Left lobe of liver (tissue), 2 donors: ENCODE measurements around the gene TRIM71. TPM values are rescaled to one million over a fixed set of nuclear protein-coding genes. Genes with fewer than 3 reads are reported as not detected.

Experiments
- ATAC-seq: fragments of 200-7000 bp; cut with Tn5 transposase; one replicate; pipeline ENCODE4 v1.9.1; 2020; ENCODE audit warnings: mild to moderate bottlenecking, moderate library complexity
- DNase-seq: peaks from one replicate; pipeline ENCODE4 v3.0.0-alpha.2; 2020; ENCODE audit warnings: low spot score
- total RNA-seq: library from RNA; stranded (reverse); gene quantifications from one replicate; pipeline ENCODE4 v1.2.1, GENCODE V29; 2021
- donor health status: DM: no; HTN: no; CAD: no; lungs with moderate emphysema.
- donor health status: DM: no; HTN: yes; CAD: no.

TRIM71 gene
- total RNA-seq, 1 donor from 2014 or later: 0.25 TPM

- no peak for DNase-seq
- no peak for ATAC-seq
These were observed 45.2 kb downstream of the TRIM71 start for GRCh38 chr3:32862936-32863487.

DNA sequence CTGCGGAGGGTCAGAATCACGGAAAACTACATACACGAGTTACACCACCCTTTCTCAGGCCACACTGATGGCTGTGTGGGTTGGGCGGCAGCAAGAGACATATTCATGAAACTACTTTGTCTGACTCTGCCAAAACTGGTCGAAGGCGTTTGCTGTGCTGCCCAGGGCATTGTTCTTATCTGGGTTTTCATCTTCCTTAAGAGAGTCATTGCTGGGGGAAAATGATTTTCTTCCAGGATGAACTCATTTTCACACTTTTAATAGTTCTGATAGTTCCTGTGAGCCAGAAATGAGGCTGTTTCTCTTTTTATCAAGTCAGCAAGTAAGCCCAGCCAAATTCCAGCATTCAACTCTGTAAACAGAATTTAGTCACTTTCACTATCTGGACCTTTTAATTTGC is 47.6 kb downstream of the TRIM71 start:
- no peak for DNase-seq
- no peak for ATAC-seq

- ATAC-seq: no peak
- no peak for DNase-seq
These were observed 48.7 kb downstream of the TRIM71 start for GRCh38 chr3:32866533-32866932.

GRCh38 chr3:32867954-32868353 is 50.2 kb downstream of the TRIM71 start:
- no peak for DNase-seq
- no peak for ATAC-seq

- no peak for ATAC-seq
- no peak for DNase-seq
These were observed 51.1 kb downstream of the TRIM71 start for GRCh38 chr3:32868719-32869512.

DNA sequence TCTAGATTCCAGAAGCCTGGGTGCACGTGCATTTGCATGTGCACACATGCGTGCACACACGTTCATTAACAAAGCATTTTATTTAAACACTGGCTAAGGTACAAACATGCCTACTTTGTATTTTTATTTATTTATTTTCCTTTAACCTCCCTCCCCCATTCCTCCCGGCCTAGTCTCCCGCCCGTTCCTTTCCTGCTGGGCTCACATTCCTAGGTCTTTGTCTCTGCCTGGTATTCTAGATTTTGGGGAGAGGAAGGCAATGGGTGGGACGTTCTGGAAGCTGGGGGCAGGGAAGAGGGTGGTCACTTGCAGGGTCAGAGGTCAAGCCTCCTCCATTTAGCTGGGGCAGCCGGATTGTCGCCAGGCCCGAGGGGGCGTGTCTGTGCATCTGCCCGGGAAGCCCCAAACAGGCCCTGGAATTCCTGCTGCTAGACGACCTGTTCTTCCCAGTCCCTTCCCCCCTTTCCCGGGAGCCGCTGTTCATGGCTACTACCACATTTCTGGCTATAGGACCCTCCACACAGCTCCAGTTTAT is 51.8 kb downstream of the TRIM71 start:
- no peak for ATAC-seq
- no peak for DNase-seq

DNA sequence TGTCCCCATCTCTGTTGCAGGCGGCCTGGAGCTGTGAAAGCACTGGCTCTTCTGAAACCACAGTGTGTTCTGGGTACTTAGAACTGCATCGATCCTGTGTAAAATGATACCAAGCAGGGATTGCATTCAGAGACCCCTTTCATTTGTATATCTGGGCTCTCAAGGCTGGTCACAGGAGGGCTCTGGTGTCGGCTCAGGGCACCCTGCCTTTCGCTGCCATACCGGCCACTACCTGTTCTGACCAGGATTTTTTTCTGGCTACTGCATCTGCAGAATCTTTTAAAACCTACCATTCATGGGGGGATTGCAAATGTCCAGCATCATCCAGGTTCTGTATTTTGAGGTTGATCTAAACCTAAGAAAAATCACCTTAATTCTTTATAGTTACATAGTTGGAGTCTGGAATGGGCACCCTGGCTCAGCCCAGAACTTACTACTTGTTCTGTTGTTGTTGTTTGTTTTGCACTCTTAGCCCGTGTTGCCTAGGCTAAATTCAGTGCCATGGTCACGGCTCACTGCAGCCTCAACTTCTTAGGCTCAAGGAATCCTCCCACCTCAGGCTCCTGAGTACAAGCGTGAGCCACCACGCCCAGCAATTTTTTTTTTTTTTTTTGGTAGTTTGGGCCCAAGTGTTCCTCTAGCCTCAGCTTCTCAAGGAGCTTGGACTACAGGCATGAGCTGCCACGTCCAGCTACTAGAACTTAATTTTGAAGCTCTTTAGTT is 52.7 kb downstream of the TRIM71 start:
- ATAC-seq (no peak), DNase-seq (no peak)

- DNase-seq (no peak), ATAC-seq (no peak)
These were observed 53.5 kb downstream of the TRIM71 start for GRCh38 chr3:32871273-32871672.

GRCh38 chr3:32872487-32873382 is 54.9 kb downstream of the TRIM71 start:
- ATAC-seq: no peak
- DNase-seq: no peak

DNA sequence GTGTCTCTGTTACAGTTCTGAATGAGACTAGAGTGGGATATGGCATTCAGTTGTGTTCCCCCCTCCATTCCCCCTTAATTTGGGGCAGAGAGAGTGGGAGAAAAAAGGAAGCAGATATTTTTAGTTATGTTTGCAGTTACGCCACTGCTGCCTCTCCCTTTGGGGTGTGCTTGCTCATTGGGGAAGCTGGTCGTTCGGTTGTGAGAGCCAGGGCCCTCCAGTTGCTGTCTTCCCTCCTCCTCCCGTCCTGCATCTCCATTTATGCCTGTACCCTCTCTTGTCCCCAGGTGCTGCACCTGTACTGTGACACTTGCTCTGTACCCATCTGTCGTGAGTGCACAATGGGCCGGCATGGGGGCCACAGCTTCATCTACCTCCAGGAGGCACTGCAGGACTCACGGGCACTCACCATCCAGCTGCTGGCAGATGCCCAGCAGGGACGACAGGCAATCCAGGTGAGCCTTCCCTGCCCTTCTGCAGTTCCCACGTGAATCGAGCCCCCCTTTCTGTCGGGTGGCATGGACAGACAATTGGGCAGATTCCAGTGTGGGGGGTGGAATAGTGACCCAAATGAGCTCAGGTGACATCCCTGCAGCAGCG is 55.8 kb downstream of the TRIM71 start:
- no peak for ATAC-seq

DNA sequence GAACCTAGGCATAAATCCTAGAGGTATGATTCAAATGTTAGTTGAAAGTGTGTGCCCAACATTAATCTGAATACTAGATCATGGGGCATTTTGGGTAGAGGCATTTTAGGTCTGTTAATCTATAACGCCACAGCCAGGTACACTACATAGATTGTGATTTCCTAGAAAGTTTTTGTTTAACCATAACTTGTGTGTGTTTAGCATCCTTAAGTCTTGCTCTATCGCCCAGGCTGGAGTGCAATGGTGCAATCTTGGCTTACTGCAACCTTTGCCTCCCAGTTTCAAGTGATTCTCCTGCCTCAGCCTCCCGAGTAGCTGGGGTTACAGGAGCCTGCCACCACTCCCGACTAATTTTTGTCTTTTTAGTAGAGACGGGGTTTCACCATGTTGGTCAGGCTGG is 59.1 kb downstream of the TRIM71 start:
- no peak for DNase-seq
- ATAC-seq: no peak

More for the DNA sequence above, 55.8 kb downstream of the TRIM71 start:
- no peak for DNase-seq

DNA sequence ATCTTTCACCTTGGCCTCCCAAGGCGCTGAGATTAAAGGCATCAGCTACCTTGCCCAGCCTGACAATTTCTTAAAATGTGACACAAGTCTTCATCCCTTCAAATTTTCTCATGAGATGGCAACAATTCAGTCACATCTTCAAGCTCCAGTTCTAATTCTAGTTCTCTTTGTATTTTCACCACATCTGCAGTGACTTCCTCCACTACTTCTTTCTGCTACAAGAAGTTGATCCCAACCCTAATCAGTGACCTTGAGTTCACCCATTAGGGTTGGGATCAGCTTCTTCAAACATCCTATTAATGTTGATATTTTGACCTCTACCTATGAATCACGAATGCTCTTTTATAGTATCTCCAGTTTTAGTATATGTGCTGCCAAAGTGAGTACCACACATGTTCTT is 59.8 kb downstream of the TRIM71 start:
- no peak for ATAC-seq
- no peak for DNase-seq

- DNase-seq: no peak
- ATAC-seq: no peak
These were observed 62.4 kb downstream of the TRIM71 start for GRCh38 chr3:32880225-32880624.

DNA sequence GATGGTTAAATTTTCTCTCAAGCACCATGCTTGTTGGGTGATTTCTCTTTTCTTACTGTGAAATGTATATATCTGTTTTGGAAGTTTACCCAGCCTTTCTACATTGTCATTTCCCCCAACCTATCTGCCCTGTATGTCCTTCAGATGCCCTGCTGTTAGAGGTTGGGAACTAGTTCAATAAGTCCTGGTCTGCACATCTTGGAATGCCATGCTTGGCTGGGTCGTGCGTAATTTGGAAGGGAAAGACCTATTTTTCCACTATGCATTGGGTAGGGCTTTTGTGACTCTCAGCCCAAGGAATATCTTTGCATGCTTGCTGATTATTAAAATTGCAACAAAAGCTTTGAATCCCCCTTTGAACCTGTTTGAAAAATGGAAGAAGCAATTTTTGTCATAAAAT is 63.8 kb downstream of the TRIM71 start:
- no peak for DNase-seq
- ATAC-seq: no peak

GRCh38 chr3:32882189-32882588 is 64.4 kb downstream of the TRIM71 start:
- ATAC-seq (no peak), DNase-seq (no peak)

- ATAC-seq: no peak
- DNase-seq: no peak
These were observed 64.8 kb downstream of the TRIM71 start for GRCh38 chr3:32882603-32883025.

DNA sequence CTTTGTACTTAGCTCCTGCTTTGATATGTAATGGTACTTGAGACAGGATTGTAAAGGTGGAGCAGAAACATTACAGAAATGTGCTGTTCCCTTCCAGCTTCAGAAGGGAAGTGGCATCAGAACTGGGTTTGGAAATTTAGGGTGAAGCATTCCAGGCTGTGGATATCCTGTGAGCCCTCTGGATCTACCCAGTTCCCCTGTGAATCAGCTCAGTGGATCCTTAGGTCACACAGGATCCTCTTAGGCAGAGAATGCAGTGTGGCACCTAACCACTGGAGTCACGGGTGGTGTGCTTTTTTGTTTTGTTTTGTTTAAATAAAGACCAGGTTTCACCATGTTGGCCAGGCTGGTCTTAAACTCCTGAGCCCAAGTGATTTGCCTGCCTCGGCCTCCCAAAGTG is 66.0 kb downstream of the TRIM71 start:
- ATAC-seq (no peak), DNase-seq (no peak)

- ATAC-seq (no peak), DNase-seq (no peak)
These were observed 66.8 kb downstream of the TRIM71 start for GRCh38 chr3:32884591-32884990.

GRCh38 chr3:32885283-32885901 is 67.6 kb downstream of the TRIM71 start:
- DNase-seq (no peak), ATAC-seq (no peak)

GRCh38 chr3:32886296-32886695 is 68.5 kb downstream of the TRIM71 start:
- ATAC-seq: no peak
- DNase-seq: no peak
